Astrocyte (in vitro differentiated cells and primary cell): ENCODE measurements around the gene PSMG3. TPM values are rescaled to one million over a fixed set of nuclear protein-coding genes. Genes with fewer than 3 reads are reported as not detected.

ENCODE experiments used
- DNase-seq: peaks from one replicate; pipeline ENCODE4 v3.0.0-alpha.2; 2010; ENCODE audit warnings: low read depth
- FAIRE-seq: peaks from 2 replicates; lab custom pipeline; 2011; peaks lifted over from hg19 to GRCh38; lab: Jason Lieb, UNC
- H2AFZ ChIP-seq: 2 replicates; pipeline ENCODE4 v1.6.0; 2012; ENCODE audit warnings: low read depth, low read length, inconsistent platforms
- H3K27ac ChIP-seq: 2 replicates; pipeline ENCODE4 v1.5.1; 2011; ENCODE audit warnings: low read depth, low read length, inconsistent platforms
- H3K27me3 ChIP-seq: 2 replicates; pipeline ENCODE4 v1.6.0; 2011; ENCODE audit warnings: low read length, inconsistent platforms; ENCODE audit not compliant: insufficient read depth
- H3K36me3 ChIP-seq: 2 replicates; pipeline ENCODE4 v1.5.1; 2011; ENCODE audit warnings: low read length, inconsistent platforms; ENCODE audit not compliant: insufficient read depth
- H3K4me1 ChIP-seq: 2 replicates; pipeline ENCODE4 v1.5.1; 2011; ENCODE audit warnings: low read length, inconsistent platforms; ENCODE audit not compliant: insufficient read depth
- H3K4me2 ChIP-seq: 2 replicates; pipeline ENCODE4 v1.6.0; 2012; ENCODE audit warnings: low read length, inconsistent platforms
- H3K4me3 ChIP-seq: 2 replicates; pipeline ENCODE4 v1.5.1; 2011; ENCODE audit warnings: low read depth, mild to moderate bottlenecking, low read length, inconsistent platforms; ENCODE audit not compliant: insufficient read depth
- H3K79me2 ChIP-seq: 2 replicates; pipeline ENCODE4 v1.6.0; 2012; ENCODE audit warnings: mild to moderate bottlenecking, low read length, inconsistent platforms; ENCODE audit not compliant: insufficient read depth
- H3K9ac ChIP-seq: 2 replicates; pipeline ENCODE4 v1.6.0; 2012; ENCODE audit warnings: mild to moderate bottlenecking, low read length, inconsistent platforms
- H3K9me3 ChIP-seq: 2 replicates; pipeline ENCODE4 v1.5.1; 2012; ENCODE audit warnings: low read depth, mild to moderate bottlenecking, low read length, inconsistent platforms; ENCODE audit not compliant: insufficient read depth
- H4K20me1 ChIP-seq: 2 replicates; pipeline ENCODE4 v1.6.0; 2012; ENCODE audit warnings: low read length, inconsistent platforms; ENCODE audit not compliant: insufficient read depth
- H3K27ac Mint-ChIP-seq: one replicate; pipeline ENCODE4 v1.8.0; 2021; ENCODE audit warnings: mild to moderate bottlenecking, mixed read lengths; ENCODE audit not compliant: unreplicated experiment
- H3K27me3 Mint-ChIP-seq: one replicate; pipeline ENCODE4 v1.8.0; 2021; ENCODE audit warnings: low read depth, mixed read lengths; ENCODE audit not compliant: unreplicated experiment
- H3K36me3 Mint-ChIP-seq: one replicate; pipeline ENCODE4 v1.8.0; 2021; ENCODE audit warnings: low read depth, mixed read lengths; ENCODE audit not compliant: unreplicated experiment
- H3K4me1 Mint-ChIP-seq: one replicate; pipeline ENCODE4 v1.8.0; 2021; ENCODE audit warnings: low read depth, mixed read lengths; ENCODE audit not compliant: unreplicated experiment
- H3K4me3 Mint-ChIP-seq: one replicate; pipeline ENCODE4 v1.8.0; 2021; ENCODE audit warnings: mild to moderate bottlenecking, moderate library complexity, mixed read lengths; ENCODE audit not compliant: unreplicated experiment
- H3K9me3 Mint-ChIP-seq: one replicate; pipeline ENCODE4 v1.8.0; 2021; ENCODE audit warnings: mild to moderate bottlenecking, mixed read lengths; ENCODE audit not compliant: unreplicated experiment
- CTCF ChIP-seq: IDR thresholded peaks from 2 replicates; pipeline ENCODE4 v1.5.1; 2011; ENCODE audit warnings: low read depth, mild to moderate bottlenecking, inconsistent platforms, low read length, moderate library complexity; ENCODE audit not compliant: insufficient read depth
- EZH2 ChIP-seq: IDR thresholded peaks from 2 replicates; pipeline ENCODE4 v1.6.1; 2012; ENCODE audit warnings: mild to moderate bottlenecking, low read length, inconsistent platforms; ENCODE audit not compliant: insufficient read depth
- total RNA-seq: library from RNA; stranded (reverse); gene quantifications from 2 replicates; pipeline ENCODE4 v1.2.1, GENCODE V29; 2021

Gene PSMG3
- total RNA-seq, 1 donor from 2014 or later, result 30.3 TPM

DNA sequence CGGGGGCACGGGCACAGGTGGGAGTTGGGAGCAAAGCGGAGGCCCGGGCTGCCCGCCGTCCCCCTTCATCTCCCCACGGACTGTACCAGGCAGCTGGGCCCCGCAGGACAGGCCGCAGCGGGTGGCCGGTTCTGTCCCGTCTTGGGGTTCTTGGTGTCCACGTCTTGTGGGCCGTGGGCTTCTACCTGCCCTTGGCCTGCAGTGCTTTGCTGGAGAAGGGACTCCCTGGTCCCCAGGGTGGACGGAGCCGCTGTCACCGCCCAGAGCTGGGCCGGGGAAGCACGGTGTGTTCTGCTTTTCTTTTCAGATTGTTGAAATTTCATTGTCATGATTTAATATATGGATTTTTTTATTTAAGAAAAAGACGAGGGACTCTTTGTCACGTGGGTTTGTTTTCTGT is 27.5 kb downstream of the PSMG3 start:
- H3K36me3 Mint-ChIP-seq, result peaks cover 4% of the 10 kb centered on the region
- H3K4me1 Mint-ChIP-seq, result peaks cover 5% of the 10 kb centered on the region
- H3K9me3 ChIP-seq, result no peaks in the 10 kb centered on the region
- no peak for FAIRE-seq
- TF ChIP-seq EZH2 (no peak), CTCF (no peak)
- peak overlapping the region; percentile 69 for H3K27ac Mint-ChIP-seq
- no peaks in the 10 kb centered on the region for H3K27me3 ChIP-seq
- H3K9ac ChIP-seq, result no peak overlapping the region
- H3K4me3 ChIP-seq, result no peak overlapping the region
- H3K9me3 Mint-ChIP-seq, result no peaks in the 10 kb centered on the region
- H4K20me1 ChIP-seq, result peaks cover 6% of the 10 kb centered on the region
- H3K4me2 ChIP-seq, result no peak overlapping the region
- no peak overlapping the region for H2AFZ ChIP-seq
- DNase-seq, result no peak
- H3K79me2 ChIP-seq, result peaks cover 36% of the 10 kb centered on the region
- no peak overlapping the region for H3K4me3 Mint-ChIP-seq
- H3K27ac ChIP-seq, result no peak overlapping the region
- no peaks in the 10 kb centered on the region for H3K27me3 Mint-ChIP-seq
- H3K36me3 ChIP-seq, result peaks cover 2% of the 10 kb centered on the region
- H3K4me1 ChIP-seq, result peaks cover 21% of the 10 kb centered on the region

- Histone ChIP-seq H3K9ac (no peak overlapping the region), H4K20me1 (peaks cover 6% of the 10 kb centered on the region), H3K4me2 (no peak overlapping the region), H3K79me2 (peaks cover 42% of the 10 kb centered on the region), H3K36me3 (peaks cover 2% of the 10 kb centered on the region), H3K4me3 (no peak overlapping the region), H3K27ac (no peak overlapping the region), H3K9me3 (no peaks in the 10 kb centered on the region), H3K27me3 (no peaks in the 10 kb centered on the region), H2AFZ (no peak overlapping the region), H3K4me1 (peaks cover 27% of the 10 kb centered on the region)
- Mint-ChIP-seq H3K27me3 (no peaks in the 10 kb centered on the region), H3K9me3 (no peaks in the 10 kb centered on the region), H3K36me3 (peaks cover 4% of the 10 kb centered on the region), H3K4me3 (no peak overlapping the region), H3K27ac (no peak overlapping the region), H3K4me1 (peaks cover 6% of the 10 kb centered on the region)
- FAIRE-seq (no peak), DNase-seq (no peak)
- TF ChIP-seq CTCF (no peak), EZH2 (no peak)
Measured at GRCh38 chr7:1541431-1542162, 28.2 kb downstream of the PSMG3 start.

- Histone ChIP-seq H3K4me1 (peaks cover 34% of the 10 kb centered on the region), H3K79me2 (peaks cover 49% of the 10 kb centered on the region), H3K4me2 (no peak overlapping the region), H4K20me1 (peaks cover 6% of the 10 kb centered on the region), H3K36me3 (peaks cover 2% of the 10 kb centered on the region), H3K27ac (no peak overlapping the region), H3K27me3 (no peaks in the 10 kb centered on the region), H3K4me3 (no peak overlapping the region), H3K9me3 (no peaks in the 10 kb centered on the region), H2AFZ (no peak overlapping the region), H3K9ac (no peak overlapping the region)
- TF ChIP-seq CTCF (no peak), EZH2 (no peak)
- Mint-ChIP-seq H3K27me3 (no peaks in the 10 kb centered on the region), H3K4me3 (no peak overlapping the region), H3K9me3 (no peaks in the 10 kb centered on the region), H3K36me3 (peaks cover 6% of the 10 kb centered on the region), H3K27ac (no peak overlapping the region), H3K4me1 (peaks cover 11% of the 10 kb centered on the region)
- FAIRE-seq (no peak), DNase-seq (no peak)
Measured at GRCh38 chr7:1540776-1541271, 29.0 kb downstream of the PSMG3 start.
